Motor neuron (in vitro differentiated cells): Measurements from ENCODE around the gene CYB561. TPM values are rescaled to one million over a fixed set of nuclear protein-coding genes. Genes with fewer than 3 reads are reported as not detected.
A peak's percentile ranks its signal among the peaks of the same experiment; 100 is the strongest.

Experiments used
- ATAC-seq, 8 experiments: fragments of 200-7000 bp; cut with Tn5 transposase; replicated peaks in 6 of 8; 2 replicates each; pipeline ENCODE4 v1.8.0; 2021; ENCODE audit warnings: mild to moderate bottlenecking in 8 of 8, moderate library complexity in 8 of 8
- H3K27ac ChIP-seq, 2 donors: fragments of 250-450 bp; sonication (Bioruptor Pico); 2 replicates each; pipeline ENCODE4 v1.9.0; 2021; ENCODE audit warnings: antibody characterized with exemption in 2 of 2, mild to moderate bottlenecking in 2 of 2, moderate library complexity in 1 of 2
- H3K4me1 ChIP-seq, 2 donors: fragments of 250-450 bp; sonication (Bioruptor Pico); replicated peaks in 1 of 2; 2 replicates each; pipeline ENCODE4 v1.6.1; 2021; ENCODE audit warnings: antibody characterized with exemption in 2 of 2, mild to moderate bottlenecking in 2 of 2, moderate library complexity in 1 of 2
- H3K4me3 ChIP-seq, 5 donors: fragments of 250-450 bp; sonication (Bioruptor Pico); 2 replicates each; pipeline ENCODE4 v1.9.0; 2021; ENCODE audit warnings: antibody characterized with exemption in 5 of 5, mild to moderate bottlenecking in 5 of 5, moderate library complexity in 4 of 5
- WGBS, 10 experiments: fragments of 450-650 bp; shearing (Covaris generic); methylation state at CpG; one replicate each; pipeline ENCODE4 v1.0.0; 2022; 5-methylcytosine and 5-hydroxymethylcytosine counted together
- in situ Hi-C, 9 experiments: fragments of 400-800 bp; cut with MboI; loops; one replicate each; pipeline ENCODE4 v1.15.0; 2021; ENCODE audit warnings: low sequenced_read_pairs in 9 of 9, low pct_unique_long_range_greater_than_20kb in 2 of 9; ENCODE audit not compliant: unreplicated experiment in 9 of 9
- total RNA-seq, 8 experiments: library from RNA; unstranded; fragments of 300-600 nt; gene quantifications; 2 replicates each; pipeline versions ENCODE4 v1.2.3 to v1.2.4, GENCODE V29; 2022

The CYB561 gene
- total RNA-seq, 8 experiments from 2014 or later = 4.7 to 45.4 (median 6.6) TPM

DNA sequence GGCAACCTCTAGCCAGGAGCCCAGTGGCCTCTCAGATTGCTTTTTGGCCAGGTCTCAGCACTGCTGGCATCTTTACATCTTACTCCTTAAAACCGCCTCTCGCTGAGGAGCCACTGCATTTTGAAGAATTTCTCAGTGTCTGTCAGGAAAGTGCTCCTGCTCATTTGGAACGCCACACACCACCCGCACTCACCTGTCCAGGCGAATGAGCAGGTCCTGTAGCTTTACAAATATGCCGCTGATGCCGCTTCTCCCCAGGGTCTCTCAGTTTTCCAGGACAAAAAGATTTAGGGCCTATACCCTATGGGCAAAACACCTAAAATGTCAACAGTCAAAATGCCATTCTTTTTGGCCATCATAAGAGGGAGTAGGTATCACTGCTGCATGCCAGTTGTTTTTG is 22.1 kb downstream of the CYB561 start:
- in situ Hi-C loops = loop anchor here in 7 of 9 experiments (10.0 to 25.0 kb wide), 7 partner anchors 171 to 737 kb away; partner anchors contain the start of gene TACO1 (in 1 of the 7)
- 47 to 100% (median 96%) methylated on average over 2 to 7 of the region's 7 CpGs; no CpG with 5 or more reads in 3 of the 10 experiments for WGBS, 10 experiments

DNA sequence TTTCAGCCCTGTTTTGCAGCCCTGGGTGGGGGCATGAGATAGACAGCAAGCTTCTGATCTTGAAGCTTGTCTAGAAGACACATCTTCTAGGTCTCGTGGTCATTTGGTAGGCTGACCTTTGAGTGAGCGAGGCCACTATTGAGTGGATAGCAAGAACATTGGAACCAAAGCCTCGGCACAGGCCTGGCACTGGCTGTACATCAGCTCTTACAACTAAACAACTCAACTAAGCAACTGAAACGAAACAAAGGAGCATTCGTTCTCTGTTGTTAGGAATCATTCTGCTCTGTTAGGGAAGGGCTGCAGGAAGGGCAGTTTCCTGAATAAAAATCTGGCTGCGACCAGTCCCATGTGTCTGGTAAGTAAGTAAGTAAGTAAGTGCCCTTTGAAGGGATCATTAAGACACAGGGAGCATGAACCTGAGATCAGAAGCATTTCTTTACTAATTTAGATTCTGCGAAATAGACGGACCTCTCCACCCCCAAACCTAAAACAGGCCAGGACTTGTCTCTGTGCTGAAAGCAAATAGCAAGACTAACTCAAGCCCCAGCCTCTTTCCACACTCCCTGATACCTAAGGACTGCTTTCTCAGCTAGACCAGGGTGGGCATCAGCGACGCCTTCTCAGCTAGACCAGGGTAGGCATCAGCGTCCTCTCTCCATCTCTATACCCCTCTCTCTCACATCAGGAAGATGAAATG is 22.7 kb downstream of the CYB561 start:
- Histone ChIP-seq H3K4me3 (no peak overlapping the region), H3K27ac (no peak overlapping the region), H3K4me1 (peaks cover 2 to 6% of the 10 kb centered on the region in 2 donors)
- ATAC-seq = peak in 2 of 8 experiments; percentile 5 to 27
- WGBS, 10 experiments = 18 to 100% (median 69%) methylated on average over 1 to 10 of the region's 11 CpGs; no CpG with 5 or more reads in 1 of the 10 experiments
- in situ Hi-C loops = loop anchor here in 7 of 9 experiments (10.0 to 25.0 kb wide), 7 partner anchors 171 to 736 kb away; partner anchors contain the start of gene TACO1 (in 1 of the 7)

More for the DNA sequence above, 22.1 kb downstream of the CYB561 start:
- Histone ChIP-seq H3K4me3 (no peak overlapping the region), H3K27ac (no peak overlapping the region), H3K4me1 (peaks cover 2 to 6% of the 10 kb centered on the region in 2 donors)
- no peak for ATAC-seq

DNA sequence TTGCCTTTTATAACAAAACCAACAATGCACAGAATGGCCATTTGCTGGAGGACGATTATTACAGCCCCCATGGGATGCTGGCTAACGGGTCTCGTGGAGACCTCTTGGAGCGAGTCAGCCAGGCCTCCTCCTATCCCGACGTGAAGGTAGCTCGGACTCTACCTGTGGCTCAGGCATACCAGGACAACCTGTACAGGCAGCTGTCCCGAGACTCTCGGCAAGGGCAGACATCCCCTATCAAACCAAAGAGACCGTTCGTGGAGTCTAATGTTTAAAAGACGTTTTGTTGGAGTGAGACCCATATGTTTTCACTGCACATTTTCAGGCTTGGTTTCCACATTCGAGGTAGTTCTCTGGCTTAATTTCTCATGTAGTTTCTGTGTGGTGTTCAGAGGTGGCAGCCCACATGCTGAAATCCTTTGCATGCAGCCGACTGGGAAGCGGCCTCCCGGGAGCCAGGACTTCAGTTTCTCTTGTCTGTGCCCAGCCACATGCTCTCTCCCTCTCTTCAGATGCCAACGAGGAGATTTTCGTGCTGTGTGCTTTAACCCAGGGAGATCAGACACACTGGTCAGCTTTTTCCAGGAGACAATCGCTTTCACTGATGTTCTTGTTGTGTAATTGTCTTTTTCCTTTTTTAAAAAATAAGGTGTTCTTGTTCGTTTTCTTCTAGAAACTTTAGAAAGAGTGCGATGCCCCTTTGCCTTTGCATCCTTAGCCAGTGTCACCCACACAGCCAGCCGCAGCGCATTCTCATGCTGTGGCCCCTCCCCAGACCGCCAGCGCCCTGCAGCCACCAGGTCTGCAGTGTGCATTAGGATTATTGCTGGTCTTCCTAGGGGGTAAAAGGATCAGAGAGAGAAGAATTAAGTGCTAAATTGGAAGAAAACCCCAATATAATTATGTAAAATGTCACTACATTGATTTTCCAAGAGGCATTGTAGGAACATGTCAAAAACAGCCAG is 24.1 kb downstream of the CYB561 start:
- 70 to 100% (median 85%) methylated on average over 2 to 17 of the region's 25 CpGs for WGBS, 10 experiments
- ATAC-seq = no peak
- H3K4me3 ChIP-seq = no peak overlapping the region
- no peak overlapping the region for H3K27ac ChIP-seq
- in situ Hi-C loops = loop anchor here in 7 of 9 experiments (10.0 to 25.0 kb wide), 7 partner anchors 173 to 735 kb away; partner anchors contain the start of gene TACO1 (in 1 of the 7)
- peaks cover 2 to 6% of the 10 kb centered on the region in 2 donors for H3K4me1 ChIP-seq

DNA sequence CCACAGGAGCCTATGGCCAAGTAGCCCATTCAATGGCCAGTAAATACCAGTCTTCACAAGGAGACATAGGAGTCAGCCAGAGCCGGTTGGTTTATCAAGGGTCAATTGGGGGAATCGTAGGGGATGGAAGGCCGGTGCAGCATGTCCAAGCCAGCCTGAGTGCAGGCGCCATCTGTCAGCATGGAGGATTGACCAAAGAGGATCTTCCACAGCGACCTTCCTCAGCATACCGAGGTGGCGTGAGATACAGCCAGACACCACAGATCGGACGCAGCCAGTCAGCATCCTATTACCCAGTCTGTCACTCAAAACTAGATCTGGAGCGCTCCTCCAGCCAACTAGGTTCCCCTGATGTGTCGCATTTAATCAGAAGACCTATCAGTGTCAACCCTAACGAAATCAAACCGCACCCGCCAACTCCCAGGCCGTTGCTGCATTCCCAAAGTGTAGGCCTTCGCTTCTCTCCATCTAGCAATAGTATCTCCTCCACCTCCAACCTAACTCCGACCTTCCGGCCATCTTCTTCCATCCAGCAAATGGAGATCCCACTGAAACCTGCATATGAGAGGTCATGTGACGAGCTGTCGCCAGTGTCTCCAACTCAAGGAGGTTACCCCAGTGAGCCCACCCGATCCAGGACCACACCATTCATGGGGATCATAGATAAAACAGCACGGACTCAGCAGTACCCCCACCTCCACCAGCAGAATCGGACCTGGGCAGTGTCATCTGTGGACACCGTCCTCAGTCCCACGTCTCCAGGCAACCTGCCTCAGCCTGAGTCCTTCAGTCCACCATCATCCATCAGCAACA is 25.0 kb downstream of the CYB561 start:
- ATAC-seq = peak in 1 of 8 experiments; percentile 3
- Histone ChIP-seq H3K4me1 (peaks cover 2 to 6% of the 10 kb centered on the region in 2 donors), H3K4me3 (no peak overlapping the region), H3K27ac (no peak overlapping the region)
- in situ Hi-C loops = loop anchor here in 7 of 9 experiments (10.0 to 25.0 kb wide), 7 partner anchors 174 to 734 kb away; partner anchors contain the start of gene TACO1 (in 1 of the 7)
- WGBS, 10 experiments = 80 to 100% (median 93%) methylated on average over 1 to 14 of the region's 25 CpGs; no CpG with 5 or more reads in 2 of the 10 experiments

DNA sequence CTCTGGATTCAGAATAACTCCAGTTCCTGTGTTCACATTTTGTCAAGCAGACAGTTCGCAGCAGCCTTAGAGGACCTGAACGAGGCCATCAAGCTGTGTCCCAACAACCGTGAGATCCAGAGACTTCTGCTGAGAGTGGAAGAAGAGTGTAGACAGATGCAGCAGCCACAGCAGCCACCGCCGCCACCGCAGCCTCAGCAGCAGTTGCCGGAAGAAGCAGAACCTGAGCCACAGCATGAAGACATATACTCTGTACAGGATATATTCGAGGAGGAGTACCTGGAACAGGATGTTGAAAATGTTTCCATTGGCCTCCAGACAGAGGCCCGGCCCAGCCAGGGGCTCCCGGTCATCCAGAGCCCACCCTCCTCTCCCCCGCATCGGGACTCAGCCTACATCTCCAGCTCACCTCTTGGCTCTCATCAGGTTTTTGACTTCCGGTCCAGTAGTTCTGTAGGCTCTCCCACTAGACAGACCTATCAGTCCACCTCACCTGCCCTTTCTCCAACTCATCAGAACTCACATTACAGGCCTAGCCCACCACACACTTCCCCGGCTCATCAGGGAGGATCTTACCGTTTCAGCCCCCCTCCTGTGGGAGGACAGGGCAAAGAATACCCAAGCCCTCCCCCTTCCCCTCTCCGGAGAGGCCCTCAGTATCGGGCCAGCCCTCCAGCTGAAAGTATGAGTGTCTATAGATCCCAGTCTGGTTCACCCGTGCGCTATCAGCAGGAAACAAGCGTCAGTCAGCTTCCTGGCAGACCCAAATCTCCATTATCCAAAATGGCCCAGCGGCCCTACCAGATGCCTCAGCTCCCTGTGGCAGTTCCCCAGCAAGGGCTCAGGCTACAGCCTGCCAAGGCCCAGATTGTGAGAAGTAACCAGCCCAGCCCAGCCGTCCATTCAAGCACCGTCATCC is 25.9 kb downstream of the CYB561 start:
- WGBS, 10 experiments = 20 to 100% (median 97%) methylated on average over 1 to 10 of the region's 23 CpGs; no CpG with 5 or more reads in 3 of the 10 experiments

DNA sequence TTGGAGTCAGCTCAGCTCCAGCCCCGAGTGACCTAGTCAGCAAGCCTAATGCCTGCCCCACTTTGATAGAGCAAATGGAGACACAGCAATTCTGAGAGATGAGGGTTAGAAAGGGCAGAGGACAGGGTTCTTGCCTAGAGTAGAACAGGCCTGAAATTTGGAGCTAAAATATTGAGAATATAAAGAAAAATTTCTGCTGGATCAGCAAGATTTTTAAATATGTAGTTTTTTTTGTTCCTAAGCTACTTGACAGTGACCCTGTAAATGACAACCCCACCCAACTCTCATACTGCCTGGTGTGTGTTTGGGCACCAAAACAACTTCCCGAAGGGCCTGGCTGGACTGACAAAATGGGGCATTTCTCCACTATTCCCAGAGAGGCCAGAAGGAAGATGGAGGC is 26.7 kb downstream of the CYB561 start:
- Histone ChIP-seq H3K4me3 (no peak overlapping the region), H3K4me1 (peaks cover 0 to 6% of the 10 kb centered on the region in 2 donors), H3K27ac (no peak overlapping the region)
- WGBS, 10 experiments = 75 to 94% (median 85%) methylated on average over 1 to 2 of the region's 2 CpGs; no CpG with 5 or more reads in 6 of the 10 experiments
- no peak for ATAC-seq
- in situ Hi-C loops = loop anchor here in 7 of 9 experiments (25.0 kb wide), 4 partner anchors 332 to 732 kb away; no protein-coding TSS in a partner anchor

More for the DNA sequence above, 25.9 kb downstream of the CYB561 start:
- peak in 4 of 8 experiments; percentile 13 to 19 (median 16) for ATAC-seq
- H3K27ac ChIP-seq = no peak overlapping the region
- no peak overlapping the region for H3K4me3 ChIP-seq
- in situ Hi-C loops = loop anchor here in 7 of 9 experiments (10.0 to 25.0 kb wide), 7 partner anchors 175 to 733 kb away; partner anchors contain the start of gene TACO1 (in 1 of the 7)
- H3K4me1 ChIP-seq = peaks cover 0 to 6% of the 10 kb centered on the region in 2 donors

DNA sequence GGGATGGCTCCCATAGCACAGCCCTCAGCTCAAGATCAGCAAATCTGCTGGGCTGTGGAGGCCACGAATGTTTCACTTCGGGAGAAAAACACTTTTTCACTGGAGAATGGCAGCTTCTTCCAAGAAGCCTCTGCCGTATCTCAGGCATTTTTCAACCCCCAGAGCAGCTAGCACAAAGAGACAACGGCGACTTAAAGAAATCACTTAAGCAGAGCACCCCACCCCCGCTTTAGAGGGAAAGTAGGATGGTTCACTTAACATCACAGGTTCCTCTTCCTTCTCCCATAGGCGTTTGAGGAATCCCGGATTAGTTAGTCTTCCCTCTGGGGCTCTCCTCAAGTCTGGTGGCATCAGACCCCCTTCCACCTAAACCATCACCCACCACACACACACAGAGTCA is 27.6 kb downstream of the CYB561 start:
- 78 to 100% (median 87%) methylated on average over 1 to 8 of the region's 8 CpGs; no CpG with 5 or more reads in 5 of the 10 experiments for WGBS, 10 experiments
- no peak overlapping the region for H3K4me3 ChIP-seq
- no peak overlapping the region for H3K27ac ChIP-seq
- peaks cover 0 to 6% of the 10 kb centered on the region in 2 donors for H3K4me1 ChIP-seq
- in situ Hi-C loops = loop anchor here in 7 of 9 experiments (25.0 kb wide), 4 partner anchors 331 to 731 kb away; no protein-coding TSS in a partner anchor
- no peak for ATAC-seq

DNA sequence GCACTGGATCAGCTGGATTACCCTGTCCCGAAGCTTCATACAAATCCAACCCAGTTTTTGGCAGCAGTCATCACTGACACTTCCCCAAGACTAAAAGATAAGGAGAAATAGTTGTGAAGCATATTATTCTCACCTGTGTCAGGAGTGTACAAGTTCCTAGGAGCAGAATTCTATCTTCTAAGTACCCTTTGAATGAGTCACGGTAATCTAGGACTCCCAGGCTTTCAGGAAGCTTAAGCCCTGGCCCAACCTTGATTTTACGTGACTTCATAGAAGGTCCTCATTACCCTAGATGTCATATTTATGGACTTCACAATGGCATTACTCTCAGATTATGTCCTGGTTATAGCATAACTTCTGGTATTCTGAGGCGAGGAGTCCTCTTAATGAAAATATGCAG is 31.9 kb downstream of the CYB561 start:
- no peak overlapping the region for H3K4me3 ChIP-seq
- ATAC-seq = no peak
- in situ Hi-C loops = loop anchor here in 7 of 9 experiments (25.0 kb wide), 4 partner anchors 327 to 727 kb away; no protein-coding TSS in a partner anchor
- WGBS, 10 experiments = 75 to 100% (median 97%) methylated on average over 1 to 3 of the region's 4 CpGs; no CpG with 5 or more reads in 2 of the 10 experiments
- H3K27ac ChIP-seq = no peak overlapping the region
- H3K4me1 ChIP-seq = no peaks in the 10 kb centered on the region

DNA sequence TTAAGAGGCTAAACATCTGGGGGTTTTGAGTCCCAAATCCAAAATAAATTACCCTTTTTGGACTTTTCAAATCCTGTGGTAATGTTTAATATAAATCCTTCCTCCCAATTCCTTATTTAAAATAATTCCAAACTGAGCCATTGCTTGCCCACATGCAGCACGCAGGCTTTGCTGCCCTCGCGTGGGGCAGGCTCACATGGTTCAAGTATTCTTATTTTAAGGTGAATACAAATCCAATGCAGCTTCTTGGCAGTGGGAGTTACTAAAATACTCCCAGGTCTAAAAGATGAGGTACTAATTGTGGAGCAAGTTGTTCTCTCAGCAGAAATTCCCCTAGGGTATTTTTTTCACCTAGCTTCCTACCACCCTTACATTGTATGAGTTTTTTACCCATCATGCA is 33.0 kb downstream of the CYB561 start:
- in situ Hi-C loops = loop anchor here in 7 of 9 experiments (25.0 kb wide), 4 partner anchors 326 to 726 kb away; no protein-coding TSS in a partner anchor
- no peak for ATAC-seq
- WGBS, 10 experiments = 89 to 100% (median 96%) methylated on average over 2 to 3 of the region's 3 CpGs; no CpG with 5 or more reads in 3 of the 10 experiments
- Histone ChIP-seq H3K4me3 (no peak overlapping the region), H3K4me1 (no peaks in the 10 kb centered on the region), H3K27ac (no peak overlapping the region)

DNA sequence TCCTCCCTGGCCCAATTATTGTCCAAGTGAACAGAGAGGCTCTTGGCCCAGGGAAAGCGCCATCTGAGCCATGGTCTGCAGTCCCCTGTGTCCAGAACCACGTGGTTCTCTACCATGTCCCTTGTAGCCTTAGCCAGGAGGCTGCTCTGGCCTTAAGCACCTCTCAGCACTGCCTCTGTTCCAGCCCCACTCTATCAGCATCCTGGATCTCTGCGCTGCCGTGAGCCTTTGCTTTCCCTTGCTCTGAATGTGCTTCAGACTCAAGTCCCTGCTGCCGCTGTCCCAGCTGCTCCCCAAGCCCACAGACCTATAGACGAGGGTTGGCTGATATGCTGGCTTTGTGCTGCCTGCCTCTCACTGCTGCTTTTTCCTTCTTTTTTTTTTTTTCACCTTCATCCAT is 33.9 kb downstream of the CYB561 start:
- no peak overlapping the region for H3K4me3 ChIP-seq
- H3K27ac ChIP-seq = no peak overlapping the region
- ATAC-seq = no peak
- in situ Hi-C loops = loop anchor here in 7 of 9 experiments (25.0 kb wide), 4 partner anchors 325 to 725 kb away; no protein-coding TSS in a partner anchor
- no peaks in the 10 kb centered on the region for H3K4me1 ChIP-seq
- WGBS, 10 experiments = 66 to 100% (median 85%) methylated on average over 1 to 5 of the region's 6 CpGs; no CpG with 5 or more reads in 2 of the 10 experiments
